ENCODE data around the gene CHRDL1.

Gene CHRDL1

GRCh38 chrX:110741213-110741796, 54.3 kb downstream of the CHRDL1 start:
- DNase-seq, result no peak

- DNase-seq, result no peak
These were observed 60.6 kb downstream of the CHRDL1 start for GRCh38 chrX:110734894-110735541.

- no peak for DNase-seq
These were observed 61.3 kb downstream of the CHRDL1 start for GRCh38 chrX:110734271-110734670.

- DNase-seq, result no peak
These were observed 62.5 kb downstream of the CHRDL1 start for GRCh38 chrX:110733166-110733565.

- no peak for DNase-seq
These were observed 63.4 kb downstream of the CHRDL1 start for GRCh38 chrX:110732266-110732665.

- no peak for DNase-seq
These were observed 71.8 kb downstream of the CHRDL1 start for GRCh38 chrX:110723844-110724243.

GRCh38 chrX:110722135-110722534, 73.5 kb downstream of the CHRDL1 start:
- no peak for DNase-seq

- DNase-seq, result no peak
These were observed 82.0 kb downstream of the CHRDL1 start for GRCh38 chrX:110713666-110714065.

GRCh38 chrX:110706446-110706845, 89.2 kb downstream of the CHRDL1 start:
- no peak for DNase-seq

- no peak for DNase-seq
These were observed 92.0 kb downstream of the CHRDL1 start for GRCh38 chrX:110703641-110704040.

- DNase-seq, result no peak
These were observed 96.5 kb downstream of the CHRDL1 start for GRCh38 chrX:110699109-110699508.

GRCh38 chrX:110698696-110699095, 96.9 kb downstream of the CHRDL1 start:
- DNase-seq, result no peak

GRCh38 chrX:110692866-110693265, 102.8 kb downstream of the CHRDL1 start:
- no peak for DNase-seq

GRCh38 chrX:110691446-110691845, 104.2 kb downstream of the CHRDL1 start:
- no peak for DNase-seq

- no peak for DNase-seq
These were observed 111.0 kb downstream of the CHRDL1 start for GRCh38 chrX:110684653-110685052.

GRCh38 chrX:110683925-110684324, 111.7 kb downstream of the CHRDL1 start:
- DNase-seq, result no peak

- DNase-seq, result no peak
These were observed 117.0 kb downstream of the CHRDL1 start for GRCh38 chrX:110678591-110678990.

GRCh38 chrX:110675886-110676285, 119.7 kb downstream of the CHRDL1 start:
- DNase-seq, result no peak

GRCh38 chrX:110671068-110671803, 124.4 kb downstream of the CHRDL1 start:
- no peak for DNase-seq

- DNase-seq, result no peak
These were observed 126.0 kb downstream of the CHRDL1 start for GRCh38 chrX:110669572-110669971.

- DNase-seq, result no peak
These were observed 127.9 kb downstream of the CHRDL1 start for GRCh38 chrX:110667706-110668105.

GRCh38 chrX:110665223-110666002, 130.2 kb downstream of the CHRDL1 start:
- DNase-seq, result no peak

- no peak for DNase-seq
These were observed 138.5 kb downstream of the CHRDL1 start for GRCh38 chrX:110657073-110657472.

All from activated gamma-delta T cell (primary cell).